ENCODE results near the gene ROBO4.

- no peak for TF ChIP-seq CTCF (IDR thresholded peaks at IDR 0.05)
- no peak for TF ChIP-seq POLR2A (IDR thresholded peaks at IDR 0.05)
Observed at GRCh38 chr11:124937336-124937935, 39.8 kb upstream of the ROBO4 start.

Measured in Peyer's patch (tissue), 4 donors.